Adipocyte (in vitro differentiated cells): ENCODE results near the gene TRABD2A.
A peak's percentile ranks its signal among the peaks of the same experiment; 100 is the strongest.

Experiments used
- DNase-seq: peaks from one replicate; pipeline ENCODE4 v3.0.0-alpha.2; 2015; ENCODE audit warnings: low read depth
- H3K27me3 ChIP-seq: replicated peaks from 2 replicates; pipeline ENCODE4 v1.7.0; 2013; ENCODE audit warnings: mild to moderate bottlenecking, low read length, moderate library complexity; ENCODE audit not compliant: control insufficient read depth, insufficient read depth
- H3K36me3 ChIP-seq: 2 replicates; pipeline ENCODE4 v1.7.0; 2013; ENCODE audit warnings: low read length, mild to moderate bottlenecking, moderate library complexity; ENCODE audit not compliant: control insufficient read depth, insufficient read depth, severe bottlenecking
- H3K4me1 ChIP-seq: 2 replicates; pipeline ENCODE4 v1.7.0; 2013; ENCODE audit warnings: mild to moderate bottlenecking, low read length, moderate library complexity; ENCODE audit not compliant: control insufficient read depth, insufficient read depth
- H3K4me3 ChIP-seq: 2 replicates; pipeline ENCODE4 v1.7.0; 2013; ENCODE audit warnings: mild to moderate bottlenecking, low read length, moderate library complexity
- H3K9ac ChIP-seq: 2 replicates; pipeline ENCODE4 v1.7.0; 2013; ENCODE audit warnings: mild to moderate bottlenecking, low read length, moderate library complexity
- H3K9me3 ChIP-seq: 2 replicates; pipeline ENCODE4 v1.7.0; 2013; ENCODE audit warnings: mild to moderate bottlenecking, low read length, moderate library complexity; ENCODE audit not compliant: control insufficient read depth

TRABD2A gene

GRCh38 chr2:84846041-84846663 is 34.7 kb downstream of the TRABD2A start:
- no peak overlapping the region for H3K9ac ChIP-seq
- no peaks in the 10 kb centered on the region for H3K27me3 ChIP-seq
- no peaks in the 10 kb centered on the region for H3K9me3 ChIP-seq
- H3K36me3 ChIP-seq: no peaks in the 10 kb centered on the region
- no peak overlapping the region for H3K4me3 ChIP-seq
- DNase-seq: peak; percentile 54
- H3K4me1 ChIP-seq: peaks cover 4% of the 10 kb centered on the region

GRCh38 chr2:84844141-84844540 is 36.7 kb downstream of the TRABD2A start:
- Histone ChIP-seq H3K9ac (no peak overlapping the region), H3K9me3 (no peaks in the 10 kb centered on the region), H3K4me3 (no peak overlapping the region), H3K36me3 (no peaks in the 10 kb centered on the region), H3K27me3 (no peaks in the 10 kb centered on the region), H3K4me1 (peaks cover 4% of the 10 kb centered on the region)
- DNase-seq: no peak

GRCh38 chr2:84841577-84841976 is 39.3 kb downstream of the TRABD2A start:
- H3K27me3 ChIP-seq: no peaks in the 10 kb centered on the region
- peaks cover under 1% of the 10 kb centered on the region for H3K9me3 ChIP-seq
- peaks cover 4% of the 10 kb centered on the region for H3K4me1 ChIP-seq
- DNase-seq: no peak
- H3K4me3 ChIP-seq: no peak overlapping the region
- no peak overlapping the region for H3K9ac ChIP-seq
- no peaks in the 10 kb centered on the region for H3K36me3 ChIP-seq

GRCh38 chr2:84840306-84840705 is 40.6 kb downstream of the TRABD2A start:
- H3K4me3 ChIP-seq: no peak overlapping the region
- H3K4me1 ChIP-seq: no peaks in the 10 kb centered on the region
- H3K9me3 ChIP-seq: peaks cover 12% of the 10 kb centered on the region
- no peak overlapping the region for H3K9ac ChIP-seq
- H3K36me3 ChIP-seq: no peaks in the 10 kb centered on the region
- no peaks in the 10 kb centered on the region for H3K27me3 ChIP-seq
- peak; percentile 42 for DNase-seq

DNA sequence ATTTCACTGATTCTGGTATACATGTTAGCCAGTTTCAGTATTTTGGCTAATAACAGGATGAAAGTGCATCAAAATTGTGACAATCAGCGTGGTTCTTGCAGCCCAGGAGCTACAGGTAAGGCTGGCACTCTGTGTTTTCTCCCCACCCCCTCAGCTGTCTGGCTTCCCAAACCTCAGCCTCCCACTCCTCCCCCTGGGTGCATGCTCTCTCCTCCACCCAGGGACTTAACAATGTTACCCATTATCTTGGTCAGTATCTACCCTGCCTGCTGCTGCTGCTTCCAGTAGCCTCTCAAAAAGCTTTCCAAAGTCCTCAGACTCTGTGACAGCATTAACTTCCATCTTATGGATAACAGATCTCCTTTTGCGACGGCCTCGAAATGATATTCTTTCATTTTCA is 41.0 kb downstream of the TRABD2A start:
- no peak overlapping the region for H3K9ac ChIP-seq
- H3K4me1 ChIP-seq: no peaks in the 10 kb centered on the region
- H3K4me3 ChIP-seq: no peak overlapping the region
- H3K36me3 ChIP-seq: no peaks in the 10 kb centered on the region
- DNase-seq: peak; percentile 11
- H3K27me3 ChIP-seq: no peaks in the 10 kb centered on the region
- peaks cover 12% of the 10 kb centered on the region for H3K9me3 ChIP-seq

- no peaks in the 10 kb centered on the region for H3K36me3 ChIP-seq
- no peaks in the 10 kb centered on the region for H3K4me1 ChIP-seq
- peak; percentile 64 for DNase-seq
- H3K4me3 ChIP-seq: no peak overlapping the region
- H3K27me3 ChIP-seq: no peaks in the 10 kb centered on the region
- H3K9ac ChIP-seq: no peak overlapping the region
- H3K9me3 ChIP-seq: peaks cover 12% of the 10 kb centered on the region
Observed at GRCh38 chr2:84838434-84839145, 42.3 kb downstream of the TRABD2A start.

GRCh38 chr2:84836215-84836614 is 44.7 kb downstream of the TRABD2A start:
- H3K27me3 ChIP-seq: no peaks in the 10 kb centered on the region
- no peaks in the 10 kb centered on the region for H3K4me1 ChIP-seq
- peaks cover 12% of the 10 kb centered on the region for H3K9me3 ChIP-seq
- H3K9ac ChIP-seq: no peak overlapping the region
- H3K4me3 ChIP-seq: no peak overlapping the region
- DNase-seq: no peak
- no peaks in the 10 kb centered on the region for H3K36me3 ChIP-seq

DNA sequence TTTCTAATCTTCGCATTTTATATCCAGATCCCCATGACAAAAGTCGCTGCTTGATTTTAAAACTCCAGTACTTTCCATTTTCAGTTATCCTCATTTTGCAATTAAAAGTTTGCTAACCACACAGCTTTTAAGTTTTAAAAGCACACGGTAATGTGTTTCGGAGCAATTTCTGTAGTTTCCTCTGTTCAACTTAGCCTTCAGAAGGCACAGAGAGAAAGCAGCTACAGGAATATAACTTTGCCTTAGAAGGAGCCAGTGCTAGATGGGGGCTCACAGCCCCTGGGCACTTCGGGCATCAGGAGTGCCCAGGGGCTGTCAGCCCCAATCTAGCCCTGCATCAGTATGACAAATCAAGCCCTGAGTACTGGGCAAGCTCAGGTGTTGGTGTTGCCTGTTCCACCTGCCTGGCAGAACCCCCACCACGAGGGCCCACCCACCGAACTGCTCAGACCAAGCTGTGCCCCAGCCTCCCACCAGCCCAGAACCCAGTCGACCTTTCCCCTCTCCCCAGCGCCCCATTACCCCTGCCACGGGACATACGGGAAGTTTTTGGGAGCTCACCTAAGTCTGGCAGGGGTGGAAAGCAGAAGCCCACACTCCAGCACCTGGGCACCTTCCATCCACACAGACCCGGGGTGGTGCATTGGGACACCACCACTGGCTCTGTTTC is 47.3 kb downstream of the TRABD2A start:
- no peaks in the 10 kb centered on the region for H3K36me3 ChIP-seq
- no peak overlapping the region for H3K4me3 ChIP-seq
- no peak for DNase-seq
- H3K9ac ChIP-seq: no peak overlapping the region
- H3K27me3 ChIP-seq: no peaks in the 10 kb centered on the region
- peaks cover 12% of the 10 kb centered on the region for H3K9me3 ChIP-seq
- no peaks in the 10 kb centered on the region for H3K4me1 ChIP-seq

DNA sequence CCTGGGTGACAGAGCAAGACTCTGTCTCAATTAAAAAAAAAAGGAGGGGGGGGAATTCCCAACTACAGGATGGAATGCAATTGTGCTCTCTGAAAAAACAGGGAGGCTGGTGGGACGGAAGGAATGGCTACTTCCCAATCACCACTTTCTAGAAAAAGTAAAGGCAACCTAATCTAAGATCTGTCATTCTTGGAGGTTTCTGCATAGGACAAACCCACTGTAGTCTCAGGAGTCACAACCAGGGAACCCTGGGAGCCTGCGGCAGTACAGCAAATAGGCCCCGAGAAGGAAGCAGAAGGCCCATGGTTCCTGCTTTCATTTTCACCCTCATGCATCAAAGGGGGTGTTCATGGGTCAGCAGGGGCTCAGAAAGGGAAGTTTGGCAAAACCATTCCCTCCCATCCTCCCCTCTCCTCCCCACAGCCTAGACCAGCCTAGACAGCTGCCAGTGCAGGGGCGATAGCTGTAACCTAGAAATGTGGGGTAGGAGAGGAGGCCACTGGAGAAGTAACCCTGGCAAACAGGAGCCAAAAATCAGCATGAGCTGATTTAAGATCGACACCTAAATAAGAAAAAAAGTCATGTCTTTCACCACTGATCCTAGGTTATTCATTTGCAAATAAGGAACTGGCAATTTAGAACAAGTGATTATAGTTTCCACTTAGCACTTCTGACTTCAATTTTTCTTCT is 48.0 kb downstream of the TRABD2A start:
- no peaks in the 10 kb centered on the region for H3K36me3 ChIP-seq
- H3K4me3 ChIP-seq: no peak overlapping the region
- peaks cover 12% of the 10 kb centered on the region for H3K9me3 ChIP-seq
- DNase-seq: no peak
- no peak overlapping the region for H3K9ac ChIP-seq
- H3K27me3 ChIP-seq: no peaks in the 10 kb centered on the region
- H3K4me1 ChIP-seq: no peaks in the 10 kb centered on the region

DNA sequence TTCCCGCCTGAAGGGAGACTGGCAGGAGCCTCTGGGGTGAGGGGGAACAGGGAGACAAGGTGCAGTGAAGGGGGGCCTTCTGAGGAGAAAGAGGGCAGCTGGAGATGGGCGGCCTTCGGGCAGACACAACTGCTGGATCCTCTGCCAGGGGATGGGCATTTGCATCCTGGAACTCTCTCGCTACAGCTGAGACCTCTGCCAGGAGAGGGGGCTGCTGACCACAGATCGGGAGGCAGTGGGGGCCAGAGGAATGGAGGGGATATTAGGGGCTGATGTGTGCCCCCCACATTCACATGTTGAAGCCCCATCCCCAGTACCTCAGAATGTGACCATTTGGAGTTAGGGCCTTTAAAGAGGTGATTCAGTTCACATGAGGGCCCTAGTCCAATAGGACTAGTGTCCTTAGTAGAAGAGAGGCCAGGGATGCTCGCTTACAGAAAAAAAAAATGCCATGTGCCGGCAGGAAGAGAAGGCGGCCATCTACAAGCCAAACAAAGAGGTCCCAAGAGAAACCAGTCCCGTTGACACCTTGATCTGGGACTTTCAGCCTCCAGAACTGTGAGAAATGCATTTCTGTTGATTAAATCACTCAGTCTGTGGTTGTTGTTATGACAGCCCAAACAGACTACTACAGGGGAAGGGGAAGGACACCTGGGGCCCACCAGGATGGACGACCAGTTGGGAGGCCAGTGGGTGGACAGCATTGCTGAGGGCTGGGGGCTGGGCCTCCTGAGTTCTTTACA is 50.0 kb downstream of the TRABD2A start:
- Histone ChIP-seq H3K4me3 (no peak overlapping the region), H3K27me3 (no peaks in the 10 kb centered on the region), H3K9ac (no peak overlapping the region), H3K9me3 (peaks cover 5% of the 10 kb centered on the region), H3K4me1 (no peaks in the 10 kb centered on the region), H3K36me3 (no peaks in the 10 kb centered on the region)
- no peak for DNase-seq
